Epithelial cell of esophagus (primary cell): ENCODE results near the gene ARHGAP24.

ENCODE experiments used
- DNase-seq: peaks from one replicate; pipeline ENCODE4 v3.0.0; 2010; ENCODE audit warnings: low read depth
- H3K4me3 ChIP-seq: 2 replicates; pipeline ENCODE4 v1.5.1; 2011; ENCODE audit warnings: mild to moderate bottlenecking, low read length, control low read depth
- TF ChIP-seq, protein P1 (sequence below): IDR thresholded peaks from 2 replicates; pipeline ENCODE4 v1.5.1; 2011; ENCODE audit warnings: low read depth, mild to moderate bottlenecking, low read length, control low read depth, inconsistent platforms; ENCODE audit not compliant: insufficient read depth; ENCODE audit errors: missing control alignments

ARHGAP24 gene

GRCh38 chr4:85713005-85713404, 238.1 kb downstream of the ARHGAP24 start:
- no peak overlapping the region for H3K4me3 ChIP-seq
- DNase-seq, result no peak
- TF ChIP-seq, protein P1, sequence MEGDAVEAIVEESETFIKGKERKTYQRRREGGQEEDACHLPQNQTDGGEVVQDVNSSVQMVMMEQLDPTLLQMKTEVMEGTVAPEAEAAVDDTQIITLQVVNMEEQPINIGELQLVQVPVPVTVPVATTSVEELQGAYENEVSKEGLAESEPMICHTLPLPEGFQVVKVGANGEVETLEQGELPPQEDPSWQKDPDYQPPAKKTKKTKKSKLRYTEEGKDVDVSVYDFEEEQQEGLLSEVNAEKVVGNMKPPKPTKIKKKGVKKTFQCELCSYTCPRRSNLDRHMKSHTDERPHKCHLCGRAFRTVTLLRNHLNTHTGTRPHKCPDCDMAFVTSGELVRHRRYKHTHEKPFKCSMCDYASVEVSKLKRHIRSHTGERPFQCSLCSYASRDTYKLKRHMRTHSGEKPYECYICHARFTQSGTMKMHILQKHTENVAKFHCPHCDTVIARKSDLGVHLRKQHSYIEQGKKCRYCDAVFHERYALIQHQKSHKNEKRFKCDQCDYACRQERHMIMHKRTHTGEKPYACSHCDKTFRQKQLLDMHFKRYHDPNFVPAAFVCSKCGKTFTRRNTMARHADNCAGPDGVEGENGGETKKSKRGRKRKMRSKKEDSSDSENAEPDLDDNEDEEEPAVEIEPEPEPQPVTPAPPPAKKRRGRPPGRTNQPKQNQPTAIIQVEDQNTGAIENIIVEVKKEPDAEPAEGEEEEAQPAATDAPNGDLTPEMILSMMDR, result no peak

DNA sequence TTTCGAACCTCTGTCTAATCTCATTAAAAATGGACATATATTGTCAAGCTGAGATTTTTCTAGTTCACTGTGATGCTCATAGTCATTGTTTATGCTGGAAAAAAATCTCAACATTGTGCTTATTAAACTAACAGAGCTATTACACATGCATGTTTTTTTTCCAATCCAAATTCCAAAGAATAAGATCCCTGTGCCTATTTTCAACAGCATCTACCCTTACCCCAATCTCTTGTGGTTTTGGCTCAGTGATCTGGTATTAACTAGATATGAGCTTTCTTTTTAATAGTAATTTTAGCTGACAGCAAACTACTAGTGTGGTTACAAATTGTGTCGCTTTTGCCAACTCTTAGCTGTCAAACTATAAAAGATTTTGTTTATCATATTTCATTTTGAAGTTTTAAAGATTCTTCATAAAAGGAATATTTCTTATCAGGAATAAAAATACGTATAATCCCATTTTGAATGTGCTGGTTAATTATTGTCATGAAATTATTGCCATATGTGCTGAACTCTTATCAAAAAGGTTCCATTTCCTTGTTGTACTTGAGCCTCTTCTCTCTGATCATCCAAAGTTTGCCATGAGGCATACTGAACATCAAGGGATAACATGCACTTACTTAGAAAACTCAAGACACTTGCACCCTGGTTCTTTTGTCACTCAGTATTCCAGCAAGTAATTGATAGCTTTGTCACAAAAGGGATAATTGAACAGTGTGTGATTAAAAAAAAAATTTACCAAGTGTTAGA, 241.2 kb downstream of the ARHGAP24 start:
- TF ChIP-seq, protein P1, result no peak
- no peak overlapping the region for H3K4me3 ChIP-seq
- no peak for DNase-seq

- H3K4me3 ChIP-seq, result no peak overlapping the region
- DNase-seq, result no peak
- TF ChIP-seq, protein P1, result no peak
Measured at GRCh38 chr4:85717351-85717750, 242.4 kb downstream of the ARHGAP24 start.

DNA sequence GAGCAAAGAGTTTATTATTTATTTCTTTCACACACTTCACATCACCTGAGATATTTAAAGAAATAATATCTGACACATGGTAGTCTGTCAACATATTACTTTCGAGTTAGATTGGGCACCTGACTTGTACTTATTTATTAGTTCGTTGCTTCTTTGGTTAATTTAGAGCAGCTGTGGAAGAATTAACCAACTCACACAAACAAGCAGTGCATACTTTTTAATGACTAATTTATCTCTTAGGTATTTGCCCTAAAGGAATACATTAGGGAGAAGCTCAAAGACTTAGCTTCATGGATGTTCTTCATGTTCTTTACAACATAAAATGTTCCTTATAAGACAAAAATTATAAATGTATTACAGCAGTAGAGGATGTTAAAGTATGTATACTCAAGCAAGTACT, 242.9 kb downstream of the ARHGAP24 start:
- TF ChIP-seq, protein P1, result no peak
- H3K4me3 ChIP-seq, result no peak overlapping the region
- peak; percentile 31 for DNase-seq

- TF ChIP-seq, protein P1, result no peak
- peak; percentile 85 for DNase-seq
- no peak overlapping the region for H3K4me3 ChIP-seq
Measured at GRCh38 chr4:85720735-85721134, 245.8 kb downstream of the ARHGAP24 start.

DNA sequence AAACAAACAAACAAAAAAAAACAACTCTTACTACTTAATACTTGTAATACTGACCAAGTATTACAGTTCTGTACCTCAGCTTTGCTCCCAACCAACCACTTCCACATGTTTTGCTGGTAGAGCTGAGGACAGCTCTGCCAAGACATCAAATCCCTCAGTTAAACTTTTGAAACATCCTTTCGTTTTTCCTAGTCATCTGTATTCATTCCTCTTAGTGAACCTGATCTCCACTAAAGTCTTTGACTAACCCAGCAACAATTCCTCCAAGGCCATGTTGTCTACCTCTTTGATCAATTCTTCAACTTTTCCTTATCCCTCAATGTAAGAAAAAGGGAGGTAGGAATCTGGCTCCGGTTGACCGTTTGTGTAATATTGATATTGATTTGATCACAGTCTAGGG, 247.5 kb downstream of the ARHGAP24 start:
- no peak for DNase-seq
- no peak overlapping the region for H3K4me3 ChIP-seq
- TF ChIP-seq, protein P1, result no peak

DNA sequence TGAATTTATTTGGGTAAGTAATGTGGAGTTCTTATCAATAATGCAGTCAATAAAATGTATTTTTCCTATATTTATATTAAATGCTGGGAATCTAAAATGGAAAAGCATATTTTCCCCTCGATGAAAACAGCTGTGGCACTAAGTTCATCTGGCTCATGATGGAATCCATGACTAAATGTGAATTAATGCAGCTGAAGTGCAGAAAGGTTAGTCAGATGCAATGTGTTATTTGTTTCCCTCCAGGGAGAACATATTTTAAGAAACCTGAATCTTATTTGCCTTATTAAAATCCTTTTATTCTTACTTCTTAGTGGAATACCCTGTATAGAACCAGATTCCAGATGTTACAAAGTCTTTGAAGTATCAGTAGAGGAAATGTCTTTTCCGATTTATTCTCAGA, 247.9 kb downstream of the ARHGAP24 start:
- peak; percentile 14 for DNase-seq
- TF ChIP-seq, protein P1, result no peak
- H3K4me3 ChIP-seq, result no peak overlapping the region
